GM18499 (cell line): ENCODE results near the gene MX1.

ENCODE experiments used
- ATAC-seq: cut with Tn5 transposase; IDR thresholded peaks from one replicate; pipeline ENCODE4 v1.9.1; 2021; ENCODE audit warnings: moderate number of reproducible peaks; ENCODE audit not compliant: insufficient read depth, unreplicated experiment

Gene MX1

GRCh38 chr21:41508415-41509144, 82.5 kb downstream of the MX1 start:
- ATAC-seq = no peak
